Stimulated activated naive CD4-positive, alpha-beta T cell treated with Interleukin-2 at 50 U/mL for 16 hours (primary cell): ENCODE measurements around the gene IMPDH1.
"Not testable (repeated sequence)": the region's sequence is repeated elsewhere in the genome, so short reads cannot be mapped to it uniquely, and the experiment has no call there.

Experiments
- DNase-seq: peaks from one replicate; lab custom pipeline; 2025; lab: John Stamatoyannopoulos, UW

IMPDH1 gene

GRCh38 chr7:128409596-128410450 is at the start of gene IMPDH1:
Gene IMPDH1, minus strand, starts transcription at chr7:128409982. Its CDS starts 81 bp downstream, at chr7:128409901.
- DNase-seq = peak; percentile 81

GRCh38 chr7:128459394-128459878 is 49.7 kb upstream of the IMPDH1 start:
- peak; percentile 45 for DNase-seq

GRCh38 chr7:128458956-128459355 is 49.2 kb upstream of the IMPDH1 start:
- peak; percentile 31 for DNase-seq

- DNase-seq = not testable (repeated sequence)
Observed at GRCh38 chr7:128457385-128457784, 47.6 kb upstream of the IMPDH1 start.

- no peak for DNase-seq
Observed at GRCh38 chr7:128456255-128456725, 46.5 kb upstream of the IMPDH1 start.

- DNase-seq = peak; percentile 92
Observed at GRCh38 chr7:128455543-128456254, 45.9 kb upstream of the IMPDH1 start, which contains the start of gene HILPDA. Gene HILPDA, plus strand, starts transcription at chr7:128455878. Its CDS starts 1,391 bp downstream, at chr7:128457269.

GRCh38 chr7:128454808-128455542 is 45.2 kb upstream of the IMPDH1 start:
- DNase-seq = no peak

- DNase-seq = no peak
Observed at GRCh38 chr7:128453836-128454804, 44.3 kb upstream of the IMPDH1 start.

GRCh38 chr7:128452552-128452951 is 42.8 kb upstream of the IMPDH1 start:
- no peak for DNase-seq

- no peak for DNase-seq
Observed at GRCh38 chr7:128450913-128451312, 41.1 kb upstream of the IMPDH1 start.

- DNase-seq = no peak
Observed at GRCh38 chr7:128450409-128450808, 40.6 kb upstream of the IMPDH1 start.

GRCh38 chr7:128448751-128449302 is 39.0 kb upstream of the IMPDH1 start:
- no peak for DNase-seq

GRCh38 chr7:128447941-128448564 is 38.3 kb upstream of the IMPDH1 start:
- DNase-seq = no peak

- DNase-seq = no peak
Observed at GRCh38 chr7:128446306-128446705, 36.5 kb upstream of the IMPDH1 start.

GRCh38 chr7:128443831-128444600 is 34.2 kb upstream of the IMPDH1 start:
- DNase-seq = no peak

- DNase-seq = no peak
Observed at GRCh38 chr7:128442356-128442755, 32.6 kb upstream of the IMPDH1 start.

GRCh38 chr7:128437426-128438332 is 27.9 kb upstream of the IMPDH1 start:
- DNase-seq = no peak

- no peak for DNase-seq
Observed at GRCh38 chr7:128435327-128435686, 25.5 kb upstream of the IMPDH1 start.
